Astrocyte of the cerebellum (primary cell): ENCODE results near the gene MAPT.

Source experiments
- DNase-seq: peaks from one replicate; pipeline ENCODE4 v3.0.0-alpha.2; 2011; ENCODE audit warnings: low read depth
- H3K4me3 ChIP-seq: 2 replicates; pipeline ENCODE4 v1.5.1; 2011; ENCODE audit warnings: mild to moderate bottlenecking, low read depth, low read length, moderate library complexity
- CTCF ChIP-seq: IDR thresholded peaks from 2 replicates; pipeline ENCODE4 v1.5.1; 2012; ENCODE audit warnings: low read length, low read depth, moderate library complexity, mild to moderate bottlenecking; ENCODE audit errors: missing control alignments
- in situ Hi-C: cut with HindIII; loops from 2 replicates; pipeline ENCODE4 v1.10.0; 2017; ENCODE audit warnings: low sequenced_read_pairs

Gene MAPT

GRCh38 chr17:45963889-45964288 lies 69.5 kb downstream of the MAPT start:
- no peak overlapping the region for H3K4me3 ChIP-seq
- no peak for TF ChIP-seq CTCF
- no peak for DNase-seq
- in situ Hi-C loops = no loop called here

GRCh38 chr17:45964634-45965033 lies 70.3 kb downstream of the MAPT start:
- no peak for TF ChIP-seq CTCF
- no peak for DNase-seq
- no peak overlapping the region for H3K4me3 ChIP-seq
- in situ Hi-C loops = no loop called here

- no peak overlapping the region for H3K4me3 ChIP-seq
- TF ChIP-seq CTCF = no peak
- in situ Hi-C loops = no loop called here
- no peak for DNase-seq
Observed at GRCh38 chr17:45965812-45966211, 71.5 kb downstream of the MAPT start.

GRCh38 chr17:45966606-45967280 lies 72.4 kb downstream of the MAPT start:
- in situ Hi-C loops = no loop called here
- DNase-seq = no peak
- H3K4me3 ChIP-seq = no peak overlapping the region
- TF ChIP-seq CTCF = no peak

- no peak for TF ChIP-seq CTCF
Observed at GRCh38 chr17:45967378-45967777, 73.0 kb downstream of the MAPT start.

GRCh38 chr17:45968732-45969131 lies 74.4 kb downstream of the MAPT start:
- no peak for DNase-seq
- no peak for TF ChIP-seq CTCF
- in situ Hi-C loops = no loop called here
- H3K4me3 ChIP-seq = no peak overlapping the region

More at GRCh38 chr17:45967378-45967777, 73.0 kb downstream of the MAPT start:
- no peak for DNase-seq
- no peak overlapping the region for H3K4me3 ChIP-seq
- in situ Hi-C loops = no loop called here

GRCh38 chr17:45969726-45970125 lies 75.4 kb downstream of the MAPT start:
- DNase-seq = no peak
- H3K4me3 ChIP-seq = no peak overlapping the region
- no peak for TF ChIP-seq CTCF
- in situ Hi-C loops = no loop called here
